Gastroesophageal sphincter (tissue), 4 donors: ENCODE data around the gene DNAI1. TPM values are rescaled to one million over a fixed set of nuclear protein-coding genes. Genes with fewer than 3 reads are reported as not detected.

ENCODE experiments used
- ATAC-seq: fragments of 150-250 bp; one replicate; pipeline ENCODE4 v1.9.1; 2016; ENCODE audit warnings: mild to moderate bottlenecking, moderate library complexity
- H3K27ac ChIP-seq, 4 donors: fragments of 200-600 bp; sonication (generic) in 3 of 4; 1 replicate in 3 of 4; 2 replicates in 1 of 4; pipeline ENCODE4 v1.5.1; 2016 to 2019
- H3K27me3 ChIP-seq: fragments of 200-600 bp; sonication (generic); one replicate; pipeline ENCODE4 v1.5.1; 2019
- H3K36me3 ChIP-seq, 2 donors: fragments of 200-600 bp; sonication (generic); one replicate each; pipeline ENCODE4 v1.5.1; 2019; ENCODE audit warnings: control low read depth in 1 of 2
- H3K4me1 ChIP-seq, 3 donors: fragments of 200-600 bp; sonication (generic); 1 replicate in 2 of 3; 2 replicates in 1 of 3; pipeline ENCODE4 v1.5.1; 2016 to 2019; ENCODE audit warnings: control low read depth in 2 of 3
- H3K4me3 ChIP-seq, 2 donors: fragments of 200-600 bp; sonication (generic); one replicate each; pipeline ENCODE4 v1.5.1; 2019; ENCODE audit warnings: mild to moderate bottlenecking in 1 of 2, moderate library complexity in 1 of 2
- H3K9me3 ChIP-seq, 3 donors: fragments of 200-600 bp; sonication (generic); one replicate each; pipeline ENCODE4 v1.5.1; 2017 to 2019; ENCODE audit warnings: control low read depth in 2 of 3
- EP300 ChIP-seq: sonication (generic); formaldehyde crosslinking; IDR thresholded peaks from one replicate; pipeline ENCODE4 v1.6.1; 2017; ENCODE audit warnings: antibody characterized with exemption, mild to moderate bottlenecking
- POLR2A ChIP-seq, 2 donors: fragments of 450-650 bp; IDR thresholded peaks; one replicate each; pipeline ENCODE4 v1.6.1; 2017; ENCODE audit warnings: antibody characterized with exemption in 2 of 2, mild to moderate bottlenecking in 2 of 2, moderate library complexity in 1 of 2
- POLR2AphosphoS5 ChIP-seq: sonication (generic); formaldehyde crosslinking; IDR thresholded peaks from one replicate; pipeline ENCODE4 v1.6.1; 2017; ENCODE audit warnings: antibody characterized with exemption
- WGBS, 2 donors: methylation state at CpG; one replicate each; pipeline ENCODE4 v1.1.5; 2018; ENCODE audit warnings: low coverage in 1 of 2; 5-methylcytosine and 5-hydroxymethylcytosine counted together
- total RNA-seq, 4 donors: library from RNA; depleted of rRNA; stranded (reverse); fragments of >200 nt; gene quantifications; one replicate each; pipeline ENCODE4 v1.1.0, GENCODE V29; 2016
- TF ChIP-seq, protein P1 (sequence below), 4 experiments: fragments of 200-600 bp in 2 of 4; fragments of 450-650 bp in 2 of 4; sonication (generic) in 1 of 4; IDR thresholded peaks; one replicate each; pipeline ENCODE4 v1.5.1; 2017 to 2019; ENCODE audit warnings: antibody characterized with exemption in 4 of 4, mild to moderate bottlenecking in 2 of 4, moderate library complexity in 2 of 4

The DNAI1 gene
- total RNA-seq, 4 donors from 2014 or later, result not detected

DNA sequence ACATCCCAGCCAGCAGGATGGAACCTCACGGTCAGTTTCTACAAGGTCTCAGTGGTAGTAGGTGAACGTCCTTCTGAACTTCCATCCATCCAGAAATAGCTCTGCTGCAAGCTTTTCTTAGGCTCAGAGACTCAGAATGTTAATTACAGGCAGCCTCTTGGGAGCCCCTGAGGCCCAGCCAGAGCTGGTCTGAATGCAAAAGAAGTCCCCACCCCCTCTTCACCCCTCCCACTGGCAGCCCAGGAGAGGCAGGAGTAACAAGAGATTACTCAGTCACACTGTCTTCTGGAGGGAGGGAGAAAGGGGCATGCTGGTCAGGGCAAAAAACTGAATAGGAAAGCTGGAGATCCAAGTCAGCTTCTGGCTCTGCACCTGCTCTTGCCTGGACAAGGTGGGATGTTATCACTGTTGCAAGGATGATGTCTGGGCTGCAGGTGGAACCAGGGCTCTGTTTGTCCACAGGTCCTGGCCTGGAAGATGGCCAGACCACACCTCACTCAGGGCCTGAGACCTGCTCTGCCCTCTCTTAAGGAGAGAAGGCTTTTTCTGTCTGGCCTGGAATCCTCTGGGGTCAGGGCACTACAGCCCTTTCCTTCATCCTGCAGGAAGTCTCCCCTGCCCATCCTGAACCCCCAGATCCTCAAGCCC is 55.1 kb downstream of the DNAI1 start:
- Histone ChIP-seq H3K4me1 (peaks cover 0 to 7% (median 0%) of the 10 kb centered on the region in 3 donors), H3K27me3 (no peaks in the 10 kb centered on the region), H3K36me3 (no peaks in the 10 kb centered on the region), H3K9me3 (no peaks in the 10 kb centered on the region), H3K4me3 (no peak overlapping the region), H3K27ac (no peak overlapping the region)
- 59% methylated on average over 2 of the region's 2 CpGs; no CpG with 5 or more reads in 1 of the 2 donors for WGBS, 2 donors
- TF ChIP-seq POLR2A (IDR thresholded peaks at IDR 0.05) (no peak), EP300 (no peak), POLR2AphosphoS5 (no peak)
- TF ChIP-seq, protein P1, sequence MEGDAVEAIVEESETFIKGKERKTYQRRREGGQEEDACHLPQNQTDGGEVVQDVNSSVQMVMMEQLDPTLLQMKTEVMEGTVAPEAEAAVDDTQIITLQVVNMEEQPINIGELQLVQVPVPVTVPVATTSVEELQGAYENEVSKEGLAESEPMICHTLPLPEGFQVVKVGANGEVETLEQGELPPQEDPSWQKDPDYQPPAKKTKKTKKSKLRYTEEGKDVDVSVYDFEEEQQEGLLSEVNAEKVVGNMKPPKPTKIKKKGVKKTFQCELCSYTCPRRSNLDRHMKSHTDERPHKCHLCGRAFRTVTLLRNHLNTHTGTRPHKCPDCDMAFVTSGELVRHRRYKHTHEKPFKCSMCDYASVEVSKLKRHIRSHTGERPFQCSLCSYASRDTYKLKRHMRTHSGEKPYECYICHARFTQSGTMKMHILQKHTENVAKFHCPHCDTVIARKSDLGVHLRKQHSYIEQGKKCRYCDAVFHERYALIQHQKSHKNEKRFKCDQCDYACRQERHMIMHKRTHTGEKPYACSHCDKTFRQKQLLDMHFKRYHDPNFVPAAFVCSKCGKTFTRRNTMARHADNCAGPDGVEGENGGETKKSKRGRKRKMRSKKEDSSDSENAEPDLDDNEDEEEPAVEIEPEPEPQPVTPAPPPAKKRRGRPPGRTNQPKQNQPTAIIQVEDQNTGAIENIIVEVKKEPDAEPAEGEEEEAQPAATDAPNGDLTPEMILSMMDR (IDR thresholded peaks at IDR 0.05), result no peak
- ATAC-seq, result no peak

DNA sequence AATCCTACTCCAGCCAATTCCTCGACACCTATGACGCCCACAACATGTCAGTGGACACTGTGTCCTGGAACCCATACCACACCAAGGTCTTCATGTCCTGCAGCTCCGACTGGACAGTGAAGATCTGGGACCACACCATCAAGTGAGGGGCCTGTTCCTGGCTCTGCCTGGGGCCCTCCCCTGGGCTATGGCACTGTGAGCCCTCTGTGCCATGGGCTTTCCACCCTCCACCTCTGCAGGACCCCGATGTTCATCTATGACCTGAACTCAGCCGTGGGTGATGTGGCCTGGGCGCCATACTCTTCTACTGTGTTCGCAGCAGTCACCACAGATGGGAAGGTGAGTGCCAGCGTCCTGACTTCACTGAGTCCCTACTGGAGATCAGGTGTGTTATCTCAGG is 55.8 kb downstream of the DNAI1 start:
- Histone ChIP-seq H3K27ac (no peak overlapping the region), H3K27me3 (no peaks in the 10 kb centered on the region), H3K4me3 (no peak overlapping the region), H3K4me1 (peaks cover 0 to 7% (median 0%) of the 10 kb centered on the region in 3 donors), H3K36me3 (no peaks in the 10 kb centered on the region), H3K9me3 (no peaks in the 10 kb centered on the region)
- no peak for ATAC-seq
- no CpG with 5 or more reads among the region's 8 CpGs for WGBS, 2 donors
- TF ChIP-seq EP300, result no peak
- TF ChIP-seq, protein P1 (IDR thresholded peaks at IDR 0.05), result no peak
- TF ChIP-seq POLR2AphosphoS5, result no peak
- TF ChIP-seq POLR2A (IDR thresholded peaks at IDR 0.05), result no peak

DNA sequence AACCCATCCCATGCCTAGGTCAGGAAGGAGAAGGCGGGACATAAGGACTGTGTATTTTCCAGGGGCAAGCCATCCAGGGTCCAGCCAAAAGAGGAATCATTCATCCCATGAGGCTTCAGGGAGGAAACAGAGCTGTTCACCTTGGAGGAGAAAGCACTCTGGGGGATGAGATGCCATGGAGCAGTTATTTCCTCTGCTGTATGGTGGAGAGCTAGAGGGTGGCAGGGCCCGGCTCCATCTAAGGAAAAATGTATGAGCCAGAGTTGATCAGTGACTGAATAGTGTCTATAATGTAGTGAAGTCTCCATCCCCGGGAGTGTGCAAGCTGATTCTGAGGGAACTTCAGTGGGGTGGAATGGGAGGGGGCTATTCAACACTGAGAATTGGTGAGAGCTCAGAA is 56.2 kb downstream of the DNAI1 start:
- Histone ChIP-seq H3K9me3 (no peaks in the 10 kb centered on the region), H3K27me3 (no peaks in the 10 kb centered on the region), H3K27ac (no peak overlapping the region), H3K4me3 (no peak overlapping the region), H3K4me1 (peaks cover 0 to 7% (median 0%) of the 10 kb centered on the region in 3 donors), H3K36me3 (no peaks in the 10 kb centered on the region)
- no peak for ATAC-seq
- WGBS, 2 donors, result 75 to 86% methylated on average over 2 of the region's 3 CpGs
- no peak for TF ChIP-seq EP300
- TF ChIP-seq, protein P1 (IDR thresholded peaks at IDR 0.05), result no peak
- TF ChIP-seq POLR2AphosphoS5, result no peak
- TF ChIP-seq POLR2A (IDR thresholded peaks at IDR 0.05), result no peak

DNA sequence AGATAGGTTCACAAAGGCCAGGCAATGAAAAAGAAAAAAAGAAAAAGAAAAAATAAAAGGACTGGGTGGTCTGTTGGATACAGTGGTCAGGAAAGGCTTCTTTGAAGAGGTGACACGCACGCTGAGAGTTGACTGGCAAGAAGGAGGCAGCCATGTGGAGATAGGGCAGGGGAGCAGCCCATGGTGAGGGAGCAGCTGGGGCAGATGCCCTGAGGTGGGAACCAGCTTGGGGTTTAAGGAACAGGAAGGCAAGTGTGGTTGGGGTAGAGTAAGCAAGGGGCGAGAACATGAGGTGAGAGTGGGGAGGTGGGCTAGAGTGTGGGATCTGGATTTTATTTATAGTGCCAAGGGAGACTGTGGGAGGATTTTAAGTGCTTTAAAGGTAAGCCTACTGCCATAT is 57.4 kb downstream of the DNAI1 start:
- Histone ChIP-seq H3K9me3 (no peaks in the 10 kb centered on the region), H3K27ac (no peak overlapping the region), H3K36me3 (no peaks in the 10 kb centered on the region), H3K4me3 (no peak overlapping the region), H3K27me3 (no peaks in the 10 kb centered on the region), H3K4me1 (peaks cover 0 to under 1% (median 0%) of the 10 kb centered on the region in 3 donors)
- TF ChIP-seq, protein P1 (IDR thresholded peaks at IDR 0.05), result no peak
- TF ChIP-seq EP300 (no peak), POLR2A (IDR thresholded peaks at IDR 0.05) (no peak), POLR2AphosphoS5 (no peak)
- WGBS, 2 donors, result 83 to 96% methylated on average over 2 to 3 of the region's 3 CpGs
- no peak for ATAC-seq

DNA sequence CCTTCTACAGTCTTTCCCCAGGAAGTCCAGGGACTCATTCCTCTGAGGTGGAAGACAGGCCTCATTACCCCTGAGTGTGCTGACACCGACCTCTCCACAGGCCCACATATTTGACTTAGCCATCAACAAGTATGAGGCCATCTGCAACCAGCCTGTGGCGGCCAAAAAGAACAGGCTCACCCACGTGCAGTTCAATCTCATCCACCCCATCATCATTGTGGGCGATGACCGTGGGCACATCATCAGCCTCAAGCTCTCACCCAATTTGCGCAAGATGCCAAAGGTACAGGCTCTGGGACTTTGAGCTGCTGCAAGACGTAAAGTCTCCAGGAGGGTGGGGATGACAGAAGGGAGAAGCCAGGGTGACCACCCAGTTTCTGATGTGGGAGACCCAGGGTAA is 58.6 kb downstream of the DNAI1 start:
- peaks cover 0 to 4% (median 0%) of the 10 kb centered on the region in 3 donors for H3K4me1 ChIP-seq
- H3K27me3 ChIP-seq, result no peaks in the 10 kb centered on the region
- no peak for ATAC-seq
- TF ChIP-seq, protein P1 (IDR thresholded peaks at IDR 0.05), result no peak
- no peak overlapping the region for H3K27ac ChIP-seq
- no peaks in the 10 kb centered on the region for H3K36me3 ChIP-seq
- 50 to 70% methylated on average over 1 to 2 of the region's 7 CpGs for WGBS, 2 donors
- H3K4me3 ChIP-seq, result no peak overlapping the region
- no peaks in the 10 kb centered on the region for H3K9me3 ChIP-seq
